NK-92 (cell line): ENCODE data around the gene THRA.

Experiments
- DNase-seq: peaks from one replicate; lab custom pipeline; 2025; ENCODE audit not compliant: unreplicated experiment; lab: John Stamatoyannopoulos, UW

THRA gene

DNA sequence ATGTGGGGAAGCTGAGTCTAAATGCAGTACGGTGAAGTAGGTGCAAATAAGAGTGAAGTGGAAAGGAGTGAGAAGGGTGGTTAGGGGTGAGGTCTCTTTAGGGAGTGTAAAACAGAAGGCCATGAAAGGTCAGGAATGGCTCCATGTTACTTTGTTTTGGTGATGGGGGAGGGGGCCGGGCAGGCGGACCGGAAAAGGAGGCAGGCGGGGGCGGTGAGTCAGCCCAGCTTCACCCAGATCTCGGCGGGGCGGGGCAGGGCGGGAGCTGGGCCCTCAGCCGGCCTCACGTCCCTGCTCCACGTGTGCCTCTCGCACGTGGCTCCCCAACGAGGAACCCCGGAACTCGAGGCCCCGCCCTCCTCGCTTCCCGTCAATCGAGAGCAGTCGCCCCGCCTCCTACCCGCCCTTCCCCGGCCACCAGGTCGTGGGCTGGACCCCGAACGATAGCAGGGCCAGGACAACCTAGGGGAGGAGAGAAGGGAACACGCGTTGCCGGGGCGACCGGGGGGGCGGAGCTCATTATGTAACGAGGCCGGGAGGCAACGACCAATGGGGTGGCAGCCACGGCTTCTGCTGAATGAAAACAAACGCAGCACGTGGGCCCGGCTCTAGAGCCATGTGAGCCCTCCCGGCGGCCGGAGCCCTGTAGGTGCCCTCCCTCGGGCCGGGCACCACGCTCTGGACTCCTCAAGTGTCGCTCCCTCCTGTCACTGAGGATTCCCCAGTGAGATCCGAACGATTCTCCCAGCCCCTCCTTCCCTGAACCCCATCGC is 36.3 kb downstream of the THRA start:
- DNase-seq = peak; percentile 95

DNA sequence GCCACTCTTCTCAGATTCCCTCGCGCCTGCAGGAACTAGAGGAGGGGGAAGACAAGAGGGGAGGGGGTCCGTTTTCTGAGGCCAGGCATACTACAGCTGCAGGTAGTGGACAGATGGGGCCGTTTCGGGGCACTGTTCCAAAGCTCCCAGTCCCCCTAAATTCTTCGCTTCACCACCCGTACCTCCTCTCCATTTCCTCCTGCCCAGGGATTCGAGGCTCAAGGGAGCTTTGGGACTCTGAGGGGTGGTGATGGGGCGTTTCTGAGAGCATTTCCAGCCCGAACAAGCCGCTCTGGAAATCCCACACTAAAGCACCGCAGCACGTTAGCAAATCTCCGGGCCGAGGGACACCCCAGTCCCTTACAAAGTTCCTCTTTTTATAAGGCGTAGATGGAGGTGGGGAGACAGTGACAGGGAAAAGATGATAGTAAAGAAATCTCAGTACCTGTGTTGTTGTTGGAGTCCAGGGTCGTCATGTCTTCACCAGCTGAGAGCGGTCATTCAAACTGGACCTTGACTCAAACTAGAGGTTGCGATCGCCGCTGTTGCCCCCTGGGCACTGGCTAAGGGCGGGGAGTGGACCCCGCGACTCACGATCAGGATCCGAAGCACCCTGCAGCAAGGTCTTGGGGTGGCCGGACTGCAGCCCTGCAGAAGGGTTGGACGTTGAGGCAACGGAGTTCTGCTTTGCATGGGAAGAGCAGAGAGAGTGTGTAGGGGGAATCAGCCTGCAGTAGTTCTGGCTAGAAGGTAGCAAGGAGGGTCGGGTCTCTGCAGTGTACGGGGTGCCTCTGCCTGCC is 37.1 kb downstream of the THRA start:
- no peak for DNase-seq

- DNase-seq = no peak
These were observed 37.6 kb downstream of the THRA start, which contains the start of gene NR1D1 for GRCh38 chr17:40100419-40100668. Gene NR1D1 (minus strand): TSS chr17:40100589. CDS start chr17:40100094, 495 bp downstream.

- DNase-seq = peak; percentile 57
These were observed 38.1 kb downstream of the THRA start for GRCh38 chr17:40100669-40101366.

GRCh38 chr17:40101367-40102210 is 38.8 kb downstream of the THRA start:
- DNase-seq = no peak

- DNase-seq = no peak
These were observed 40.4 kb downstream of the THRA start for GRCh38 chr17:40103071-40103661.

GRCh38 chr17:40103688-40104087 is 40.9 kb downstream of the THRA start:
- no peak for DNase-seq

DNA sequence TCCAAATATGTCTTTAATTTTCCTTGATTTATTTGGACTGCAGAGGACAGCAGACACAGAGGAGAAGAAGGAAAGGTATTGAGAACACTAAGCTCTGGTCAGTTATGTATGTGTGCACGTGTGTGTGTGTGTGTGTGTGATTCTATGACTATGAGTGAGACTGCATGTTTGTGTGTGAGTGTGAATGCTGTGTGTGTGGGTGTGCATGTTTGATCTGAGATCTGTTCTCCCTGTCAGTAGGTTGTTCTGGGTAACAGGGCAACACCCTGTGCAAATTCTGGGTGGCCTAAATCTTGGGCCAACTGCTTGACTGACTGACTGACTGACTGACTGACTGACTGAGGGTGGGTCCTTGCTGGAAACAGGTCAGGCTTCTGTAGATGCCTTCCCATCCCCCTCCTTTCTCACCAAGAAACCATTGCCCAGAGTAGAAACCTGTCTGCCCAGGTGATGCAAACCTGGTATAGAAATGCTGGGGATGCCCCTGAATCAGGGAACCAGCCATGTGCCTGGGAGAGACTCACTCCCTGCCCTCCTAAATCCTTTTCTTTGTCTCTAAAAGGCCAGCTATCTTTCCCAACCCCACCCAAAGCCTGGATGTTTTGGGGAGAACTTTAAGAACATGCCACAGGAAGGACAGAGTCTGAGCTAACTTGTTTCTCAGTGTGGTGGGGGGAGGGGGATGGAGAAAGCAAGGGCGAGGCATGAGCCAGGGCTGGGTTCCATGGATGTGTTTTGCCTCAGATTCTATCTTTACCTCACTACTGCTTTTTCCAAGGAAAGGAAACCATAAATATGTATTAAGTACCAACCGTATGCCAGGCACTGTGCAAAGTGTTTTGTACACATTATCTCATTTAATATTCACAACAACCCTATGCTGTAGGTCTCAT is 42.1 kb downstream of the THRA start:
- DNase-seq = no peak

GRCh38 chr17:40105861-40106759 is 43.3 kb downstream of the THRA start:
- DNase-seq = no peak

- no peak for DNase-seq
These were observed 44.2 kb downstream of the THRA start for GRCh38 chr17:40106760-40107521.

- DNase-seq = no peak
These were observed 44.9 kb downstream of the THRA start for GRCh38 chr17:40107522-40108174.

DNA sequence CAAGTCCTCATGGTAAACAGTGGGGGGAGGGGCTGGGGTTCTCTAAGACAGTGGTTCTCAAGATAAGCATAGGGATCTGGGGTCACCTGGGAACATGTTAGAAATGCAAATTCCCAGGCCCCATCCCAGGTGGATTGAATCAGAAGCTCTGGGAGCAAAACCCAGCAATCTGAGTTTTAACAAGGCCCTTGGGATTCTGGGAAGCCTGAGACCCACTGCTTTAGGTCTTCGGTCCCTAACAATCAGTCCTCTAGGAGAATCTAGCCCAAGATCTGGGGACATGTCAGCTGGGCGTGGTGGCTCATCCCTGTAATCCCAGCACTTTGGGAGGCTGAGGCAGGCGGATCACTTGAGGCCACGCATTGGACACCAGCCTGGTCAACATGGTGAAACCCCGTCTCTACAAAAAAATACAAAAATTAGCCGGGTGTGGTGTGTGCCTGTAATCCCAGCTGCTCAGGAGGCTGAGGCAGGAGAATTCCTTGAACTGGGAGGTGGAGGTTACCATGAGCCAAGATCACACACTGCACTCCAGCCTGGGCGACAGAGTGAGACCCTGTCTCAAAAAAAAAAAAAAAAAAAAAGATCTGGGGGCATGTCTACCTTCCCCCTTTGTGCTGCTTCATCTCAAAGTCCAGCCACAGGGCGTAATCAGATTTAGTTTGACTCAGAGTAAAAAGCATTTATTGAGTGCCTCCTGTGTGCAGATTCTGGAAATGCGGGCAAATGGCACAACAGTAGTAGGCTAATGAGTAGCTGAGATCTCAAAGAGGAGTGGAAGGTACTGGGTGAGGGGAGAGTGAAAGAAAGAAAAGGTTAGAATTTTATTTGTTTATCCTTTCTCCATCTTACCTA is 46.4 kb downstream of the THRA start:
- DNase-seq = no peak

GRCh38 chr17:40110026-40110845 is 47.5 kb downstream of the THRA start:
- DNase-seq = no peak

DNA sequence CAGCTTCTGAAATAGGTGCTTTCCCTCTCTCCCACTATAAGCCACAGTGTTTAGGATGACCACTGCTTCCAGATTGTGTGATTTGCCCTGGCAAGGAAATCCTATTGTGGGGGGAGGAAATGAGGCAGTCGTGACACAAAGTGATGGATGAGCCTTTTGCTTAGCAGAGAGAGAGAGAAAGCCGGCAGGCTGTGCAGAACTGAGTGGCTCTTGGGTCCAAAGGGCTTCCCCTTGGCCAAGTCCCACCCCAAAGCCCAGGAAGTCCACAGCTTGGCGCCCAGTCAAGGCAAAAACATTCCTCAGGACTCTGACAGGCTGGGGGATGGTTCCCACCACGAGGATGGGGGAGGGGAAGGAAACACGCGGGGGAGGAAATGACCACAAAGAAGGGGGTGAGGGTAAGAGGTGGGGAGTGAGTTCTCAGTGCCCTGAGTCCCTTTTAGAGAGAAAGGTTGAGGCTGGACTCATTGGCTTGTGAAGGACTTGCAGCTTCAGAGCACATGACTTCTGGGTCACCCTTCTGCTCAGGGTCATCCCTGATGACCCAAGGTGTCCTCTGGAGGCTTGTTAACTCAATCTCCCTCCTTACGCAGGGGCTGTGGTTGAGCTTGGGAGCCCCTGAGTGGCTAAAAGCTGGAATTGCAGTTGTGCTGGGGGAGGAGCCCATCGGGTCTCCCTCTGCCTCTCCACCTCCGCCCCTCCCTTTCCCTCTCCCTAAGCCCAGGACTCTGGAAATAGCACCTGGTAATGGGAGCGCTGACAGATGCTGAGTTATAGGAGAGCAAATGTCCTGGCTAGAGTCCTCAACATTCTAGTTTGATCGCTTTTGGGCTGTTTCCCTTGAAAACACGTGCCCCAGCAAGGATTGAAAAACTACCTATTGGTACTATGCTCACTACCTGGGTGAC is 48.7 kb downstream of the THRA start:
- DNase-seq = no peak
